Osteoblast (primary cell): Measurements from ENCODE around the gene TESK2. TPM values are rescaled to one million over a fixed set of nuclear protein-coding genes. Genes with fewer than 3 reads are reported as not detected.

Source experiments
- DNase-seq: peaks from one replicate; pipeline ENCODE4 v3.0.0; 2011; ENCODE audit warnings: low spot score, mixed read lengths; ENCODE audit not compliant: insufficient read length; ENCODE audit errors: missing footprints
- H2AFZ ChIP-seq: 2 replicates; pipeline ENCODE4 v1.6.0; 2011; ENCODE audit warnings: mild to moderate bottlenecking, low read length
- H3K27ac ChIP-seq: 2 replicates; pipeline ENCODE4 v1.5.1; 2011; ENCODE audit warnings: mild to moderate bottlenecking, low read depth, low read length, moderate library complexity
- H3K27me3 ChIP-seq: 2 replicates; pipeline ENCODE4 v1.6.0; 2012; ENCODE audit warnings: mild to moderate bottlenecking, control low read depth, inconsistent platforms, low read length, moderate library complexity; ENCODE audit not compliant: insufficient read depth
- H3K36me3 ChIP-seq: 2 replicates; pipeline ENCODE4 v1.5.1; 2011; ENCODE audit warnings: mild to moderate bottlenecking, low read length, control low read depth, moderate library complexity; ENCODE audit not compliant: insufficient read depth
- H3K4me1 ChIP-seq: 2 replicates; pipeline ENCODE4 v1.5.1; 2011; ENCODE audit warnings: mild to moderate bottlenecking, low read length, control low read depth, moderate library complexity; ENCODE audit not compliant: insufficient read depth
- H3K4me2 ChIP-seq: 2 replicates; pipeline ENCODE4 v1.6.0; 2011; ENCODE audit warnings: mild to moderate bottlenecking, low read length; ENCODE audit not compliant: insufficient read depth
- H3K4me3 ChIP-seq: fragments of 200-600 bp; sonication (generic); 3 replicates; pipeline ENCODE4 v1.5.1; 2012; ENCODE audit warnings: mild to moderate bottlenecking, low read length, inconsistent platforms; ENCODE audit not compliant: insufficient read depth
- H3K79me2 ChIP-seq: 2 replicates; pipeline ENCODE4 v1.6.0; 2012; ENCODE audit warnings: mild to moderate bottlenecking, low read length, control low read depth, inconsistent platforms; ENCODE audit not compliant: insufficient read depth
- H3K9me3 ChIP-seq: 2 replicates; pipeline ENCODE4 v1.5.1; 2011; ENCODE audit warnings: low read depth, low read length, control low read depth
- H4K20me1 ChIP-seq: 2 replicates; pipeline ENCODE4 v1.6.0; 2012; ENCODE audit warnings: mild to moderate bottlenecking, low read length, control low read depth; ENCODE audit not compliant: insufficient read depth
- total RNA-seq: library from RNA; depleted of rRNA; stranded (reverse); fragments of >200 nt; gene quantifications from 2 replicates; pipeline ENCODE4 v1.2.3, GENCODE V29; 2012
- TF ChIP-seq, protein P1 (sequence below): IDR thresholded peaks from 2 replicates; pipeline ENCODE4 v1.5.1; 2011; ENCODE audit warnings: mild to moderate bottlenecking, low read depth, low read length, moderate library complexity; ENCODE audit errors: extremely low read depth

The TESK2 gene, protein sequence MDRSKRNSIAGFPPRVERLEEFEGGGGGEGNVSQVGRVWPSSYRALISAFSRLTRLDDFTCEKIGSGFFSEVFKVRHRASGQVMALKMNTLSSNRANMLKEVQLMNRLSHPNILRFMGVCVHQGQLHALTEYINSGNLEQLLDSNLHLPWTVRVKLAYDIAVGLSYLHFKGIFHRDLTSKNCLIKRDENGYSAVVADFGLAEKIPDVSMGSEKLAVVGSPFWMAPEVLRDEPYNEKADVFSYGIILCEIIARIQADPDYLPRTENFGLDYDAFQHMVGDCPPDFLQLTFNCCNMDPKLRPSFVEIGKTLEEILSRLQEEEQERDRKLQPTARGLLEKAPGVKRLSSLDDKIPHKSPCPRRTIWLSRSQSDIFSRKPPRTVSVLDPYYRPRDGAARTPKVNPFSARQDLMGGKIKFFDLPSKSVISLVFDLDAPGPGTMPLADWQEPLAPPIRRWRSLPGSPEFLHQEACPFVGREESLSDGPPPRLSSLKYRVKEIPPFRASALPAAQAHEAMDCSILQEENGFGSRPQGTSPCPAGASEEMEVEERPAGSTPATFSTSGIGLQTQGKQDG
- total RNA-seq, result 5.4 and 6.2 TPM in 2 replicates

DNA sequence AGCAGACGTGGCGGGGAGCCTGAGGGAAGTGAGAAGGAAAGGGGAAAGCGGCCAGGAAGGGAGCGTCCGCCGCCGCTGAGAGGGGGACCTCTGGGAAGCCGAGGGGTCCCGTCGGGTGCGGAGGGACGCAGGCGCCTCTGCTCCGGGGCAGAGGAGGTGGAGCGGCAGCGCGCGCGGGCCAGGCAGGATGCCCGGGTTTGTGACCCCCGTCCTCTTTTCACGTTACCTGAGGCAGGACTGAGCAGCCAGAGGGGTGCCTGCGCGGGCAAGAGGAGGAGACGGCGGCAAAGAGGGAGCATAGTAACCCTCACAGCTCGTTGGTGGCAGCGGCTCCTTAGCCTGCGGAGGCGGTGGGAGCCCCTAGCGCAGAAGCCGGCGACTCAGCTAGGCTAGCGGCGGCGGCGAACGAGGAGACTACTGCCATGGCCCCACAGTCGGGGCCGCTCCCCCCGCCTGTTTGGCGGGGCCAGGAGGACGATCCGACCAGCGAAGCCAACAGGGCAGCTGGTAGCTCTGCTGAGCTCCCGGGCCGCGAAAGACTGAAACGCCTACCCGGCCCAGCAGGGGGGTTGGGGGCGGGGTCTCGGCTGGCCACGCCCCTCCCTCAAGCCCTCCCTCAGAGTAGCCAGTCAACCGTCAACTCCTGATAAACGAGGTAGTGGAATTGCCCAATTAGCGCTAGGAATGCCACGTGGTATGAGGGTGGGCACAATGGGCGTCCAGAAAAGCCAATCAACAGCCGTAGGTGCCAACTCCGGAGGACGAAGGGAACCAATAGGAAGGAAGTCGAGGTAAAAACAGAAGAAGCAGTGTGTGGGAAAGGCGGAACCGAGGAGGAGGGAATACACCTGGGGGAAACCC lies at the start of gene TESK2:
TESK2 (minus strand) TSS at position 538 of the 861 bp plus-strand sequence. CDS start 33,378 bp downstream, outside the sequence.
- Histone ChIP-seq H3K27ac (no peak within 1 kb of the TSS), H3K79me2 (no peaks in the 10 kb centered on the region), H3K4me2 (peak within 1 kb of the TSS; percentile 97), H3K9me3 (no peaks in the 10 kb centered on the region), H3K4me3 (peak within 1 kb of the TSS; percentile 85), H2AFZ (peak within 1 kb of the TSS; percentile 95), H3K4me1 (peaks cover 11% of the 10 kb centered on the region), H4K20me1 (no peaks in the 10 kb centered on the region), H3K36me3 (no peaks in the 10 kb centered on the region), H3K27me3 (peaks cover 5% of the 10 kb centered on the region)
- TF ChIP-seq, protein P1, sequence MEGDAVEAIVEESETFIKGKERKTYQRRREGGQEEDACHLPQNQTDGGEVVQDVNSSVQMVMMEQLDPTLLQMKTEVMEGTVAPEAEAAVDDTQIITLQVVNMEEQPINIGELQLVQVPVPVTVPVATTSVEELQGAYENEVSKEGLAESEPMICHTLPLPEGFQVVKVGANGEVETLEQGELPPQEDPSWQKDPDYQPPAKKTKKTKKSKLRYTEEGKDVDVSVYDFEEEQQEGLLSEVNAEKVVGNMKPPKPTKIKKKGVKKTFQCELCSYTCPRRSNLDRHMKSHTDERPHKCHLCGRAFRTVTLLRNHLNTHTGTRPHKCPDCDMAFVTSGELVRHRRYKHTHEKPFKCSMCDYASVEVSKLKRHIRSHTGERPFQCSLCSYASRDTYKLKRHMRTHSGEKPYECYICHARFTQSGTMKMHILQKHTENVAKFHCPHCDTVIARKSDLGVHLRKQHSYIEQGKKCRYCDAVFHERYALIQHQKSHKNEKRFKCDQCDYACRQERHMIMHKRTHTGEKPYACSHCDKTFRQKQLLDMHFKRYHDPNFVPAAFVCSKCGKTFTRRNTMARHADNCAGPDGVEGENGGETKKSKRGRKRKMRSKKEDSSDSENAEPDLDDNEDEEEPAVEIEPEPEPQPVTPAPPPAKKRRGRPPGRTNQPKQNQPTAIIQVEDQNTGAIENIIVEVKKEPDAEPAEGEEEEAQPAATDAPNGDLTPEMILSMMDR, result peak; percentile 6
- DNase-seq, result peak; percentile 99

DNA sequence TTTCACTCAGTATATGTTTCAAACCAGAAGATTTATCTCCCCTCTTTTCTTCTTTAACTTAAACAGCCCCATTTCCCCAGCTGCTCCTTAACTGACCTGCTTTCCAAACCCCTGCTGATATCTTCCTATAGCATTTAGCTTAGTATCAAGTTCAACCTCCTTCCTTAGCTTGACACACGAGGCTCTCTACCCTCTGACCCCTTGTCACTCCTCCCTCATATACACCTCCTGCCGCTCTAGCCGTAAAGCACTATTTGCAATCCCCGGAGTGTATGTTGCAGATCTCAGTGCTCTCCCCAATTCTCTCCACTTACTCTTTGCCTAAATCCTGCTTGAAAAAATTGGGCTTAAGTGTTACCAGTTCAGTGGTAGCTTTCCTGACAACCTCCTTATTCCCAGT lies 45.9 kb upstream of the TESK2 start:
- TF ChIP-seq, protein P1, result no peak
- Histone ChIP-seq H3K27ac (no peak overlapping the region), H3K79me2 (no peaks in the 10 kb centered on the region), H3K4me2 (no peak overlapping the region), H3K36me3 (no peaks in the 10 kb centered on the region), H3K27me3 (no peaks in the 10 kb centered on the region), H3K9me3 (no peaks in the 10 kb centered on the region), H3K4me3 (no peak overlapping the region), H3K4me1 (no peaks in the 10 kb centered on the region), H4K20me1 (no peaks in the 10 kb centered on the region), H2AFZ (no peak overlapping the region)
- no peak for DNase-seq

DNA sequence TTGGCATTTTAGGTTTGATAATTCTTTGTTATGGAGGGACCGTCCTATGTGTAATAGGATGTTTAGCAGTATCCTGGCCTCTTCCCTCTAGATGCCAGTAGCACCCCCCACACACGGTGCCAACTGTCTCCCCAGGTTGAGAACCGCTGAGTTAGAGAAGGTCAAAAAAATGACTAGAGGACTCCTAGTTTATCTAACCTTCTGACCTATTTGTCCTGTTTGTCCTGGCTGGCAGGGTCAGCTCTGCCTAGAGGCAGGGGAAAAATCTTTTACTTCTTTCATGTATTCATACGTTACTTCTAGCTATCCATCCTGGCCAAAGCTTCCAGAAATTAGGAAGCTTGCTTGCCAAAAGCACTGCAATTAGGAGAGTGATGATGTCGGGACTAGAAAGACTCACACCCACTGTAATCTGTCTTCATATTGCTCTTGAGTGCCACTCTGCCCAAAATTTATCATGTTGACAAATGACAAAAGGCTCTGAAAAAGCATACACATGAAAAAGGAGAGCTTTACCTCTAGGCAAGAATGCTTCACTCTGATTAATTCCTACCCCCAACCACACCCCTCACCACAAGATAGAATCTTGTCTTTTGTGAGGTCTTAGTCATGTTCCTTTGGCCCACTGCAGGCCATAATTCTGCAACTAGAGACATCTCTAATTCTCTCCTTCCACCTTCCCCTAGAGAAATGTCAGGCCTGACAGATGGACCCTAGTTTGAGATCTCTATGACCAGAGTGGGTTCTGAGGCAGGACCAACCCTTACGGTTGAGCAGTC lies 45.2 kb upstream of the TESK2 start:
- no peak for DNase-seq
- H3K27ac ChIP-seq, result no peak overlapping the region
- H3K4me2 ChIP-seq, result no peak overlapping the region
- H3K4me1 ChIP-seq, result no peaks in the 10 kb centered on the region
- no peaks in the 10 kb centered on the region for H3K27me3 ChIP-seq
- no peak overlapping the region for H3K4me3 ChIP-seq
- no peaks in the 10 kb centered on the region for H3K79me2 ChIP-seq
- H3K36me3 ChIP-seq, result no peaks in the 10 kb centered on the region
- TF ChIP-seq, protein P1, result no peak
- no peaks in the 10 kb centered on the region for H3K9me3 ChIP-seq
- H4K20me1 ChIP-seq, result no peaks in the 10 kb centered on the region
- H2AFZ ChIP-seq, result no peak overlapping the region
